OCI-LY1 (cell line): ENCODE measurements around the gene BCAR3.

Source experiments
- H2AFZ ChIP-seq: fragments of 200-600 bp; sonication (generic), shearing (Covaris generic); 2 replicates; pipeline ENCODE4 v1.6.0; 2014; ENCODE audit warnings: antibody characterized with exemption, mild to moderate bottlenecking, low read length
- H3F3A ChIP-seq: fragments of 200-600 bp; sonication (generic), shearing (Covaris generic); 2 replicates; pipeline ENCODE4 v1.6.0; 2014; ENCODE audit warnings: mild to moderate bottlenecking, antibody characterized with exemption, low read length, moderate library complexity; ENCODE audit not compliant: insufficient read depth
- H3K27ac ChIP-seq: fragments of 200-600 bp; sonication (generic); 2 replicates; pipeline ENCODE4 v1.5.1; 2014; ENCODE audit warnings: low read length, mixed run types, mild to moderate bottlenecking, low read depth; ENCODE audit not compliant: poor library complexity, severe bottlenecking
- H3K27me3 ChIP-seq: fragments of 200-600 bp; sonication (generic); 2 replicates; pipeline ENCODE4 v1.6.0; 2014; ENCODE audit warnings: antibody characterized with exemption, mild to moderate bottlenecking, low read length, moderate library complexity; ENCODE audit not compliant: insufficient read depth
- H3K36me3 ChIP-seq: fragments of 200-600 bp; sonication (generic); 2 replicates; pipeline ENCODE4 v1.6.1; 2014; ENCODE audit warnings: mild to moderate bottlenecking, antibody characterized with exemption, low read length, moderate library complexity, mixed read lengths; ENCODE audit not compliant: insufficient read depth
- H3K4me1 ChIP-seq: fragments of 200-600 bp; sonication (generic); 2 replicates; pipeline ENCODE4 v1.5.1; 2014; ENCODE audit warnings: mild to moderate bottlenecking, low read length, moderate library complexity; ENCODE audit not compliant: insufficient read depth, severe bottlenecking
- H3K4me2 ChIP-seq: fragments of 200-600 bp; sonication (generic), shearing (Covaris generic); 2 replicates; pipeline ENCODE4 v1.6.1; 2014; ENCODE audit warnings: low read length
- H3K4me3 ChIP-seq: fragments of 200-600 bp; sonication (generic); 2 replicates; pipeline ENCODE4 v1.5.1; 2014; ENCODE audit warnings: low read length, low read depth, mild to moderate bottlenecking, mixed read lengths; ENCODE audit not compliant: poor library complexity, severe bottlenecking
- H3K79me2 ChIP-seq: fragments of 200-600 bp; shearing (Covaris generic); 2 replicates; pipeline ENCODE4 v1.6.1; 2016; ENCODE audit warnings: mixed run types, low read length, mixed read lengths; ENCODE audit not compliant: insufficient read depth
- H3K9ac ChIP-seq: fragments of 200-600 bp; sonication (generic), shearing (Covaris generic); 2 replicates; pipeline ENCODE4 v1.6.1; 2014; ENCODE audit warnings: mild to moderate bottlenecking, low read length, mixed read lengths
- H3K9me2 ChIP-seq: fragments of 200-600 bp; sonication (generic), shearing (Covaris generic); 2 replicates; pipeline ENCODE4 v1.6.1; 2014; ENCODE audit warnings: low read depth, mild to moderate bottlenecking, low read length, mixed read lengths
- H3K9me3 ChIP-seq: fragments of 200-600 bp; shearing (Covaris generic); 2 replicates; pipeline ENCODE4 v1.6.1; 2014; ENCODE audit warnings: low read length, mixed read lengths
- H4K20me1 ChIP-seq: fragments of 200-600 bp; sonication (generic), shearing (Covaris generic); 2 replicates; pipeline ENCODE4 v1.6.0; 2016; ENCODE audit warnings: mild to moderate bottlenecking, low read length; ENCODE audit not compliant: insufficient read depth
- CTCF ChIP-seq: fragments of 200-600 bp; sonication (generic), shearing (Covaris generic); IDR thresholded peaks from 2 replicates; pipeline ENCODE4 v1.5.1; 2017; ENCODE audit warnings: mild to moderate bottlenecking, antibody characterized with exemption, low read length, moderate library complexity, mixed read lengths
- EZH2 ChIP-seq: fragments of 200-600 bp; sonication (generic), shearing (Covaris generic); IDR thresholded peaks from 2 replicates; pipeline ENCODE4 v1.8.0; 2017; ENCODE audit warnings: borderline replicate concordance, mixed run types, mild to moderate bottlenecking, antibody characterized with exemption, low read length, moderate library complexity, mixed read lengths

The BCAR3 gene

GRCh38 chr1:93690341-93690740 is 8.7 kb upstream of the BCAR3 start:
- H3K79me2 ChIP-seq, result no peaks in the 10 kb centered on the region
- H3K4me1 ChIP-seq, result no peaks in the 10 kb centered on the region
- TF ChIP-seq CTCF (no peak), EZH2 (no peak)
- H3K9ac ChIP-seq, result no peak overlapping the region
- no peak overlapping the region for H2AFZ ChIP-seq
- no peak overlapping the region for H3K27ac ChIP-seq
- H3K36me3 ChIP-seq, result no peaks in the 10 kb centered on the region
- no peak overlapping the region for H3K4me2 ChIP-seq
- H3F3A ChIP-seq, result no peaks in the 10 kb centered on the region
- no peaks in the 10 kb centered on the region; the same call in 1 of the 2 replicates for H3K27me3 ChIP-seq
- no peak overlapping the region for H3K4me3 ChIP-seq
- H3K9me2 ChIP-seq, result no peaks in the 10 kb centered on the region
- no peaks in the 10 kb centered on the region for H4K20me1 ChIP-seq
- H3K9me3 ChIP-seq, result no peaks in the 10 kb centered on the region

- H3K79me2 ChIP-seq, result no peaks in the 10 kb centered on the region
- no peak for TF ChIP-seq EZH2
- TF ChIP-seq CTCF, result no peak
- no peak overlapping the region for H3K27ac ChIP-seq
- H3K9me2 ChIP-seq, result no peaks in the 10 kb centered on the region
- H3K9me3 ChIP-seq, result no peaks in the 10 kb centered on the region
- no peaks in the 10 kb centered on the region for H4K20me1 ChIP-seq
- H3K4me3 ChIP-seq, result no peak overlapping the region
- no peak overlapping the region for H2AFZ ChIP-seq
- no peaks in the 10 kb centered on the region for H3K4me1 ChIP-seq
- no peaks in the 10 kb centered on the region for H3F3A ChIP-seq
- no peaks in the 10 kb centered on the region; the same call in 1 of the 2 replicates for H3K27me3 ChIP-seq
- no peak overlapping the region for H3K9ac ChIP-seq
- no peaks in the 10 kb centered on the region for H3K36me3 ChIP-seq
- no peak overlapping the region for H3K4me2 ChIP-seq
Observed at GRCh38 chr1:93689521-93690223, 8.0 kb upstream of the BCAR3 start.

GRCh38 chr1:93687542-93687941 is 5.9 kb upstream of the BCAR3 start:
- H3K4me3 ChIP-seq, result no peak overlapping the region
- H4K20me1 ChIP-seq, result no peaks in the 10 kb centered on the region
- H2AFZ ChIP-seq, result no peak overlapping the region
- H3K9ac ChIP-seq, result no peak overlapping the region
- H3K4me2 ChIP-seq, result no peak overlapping the region
- TF ChIP-seq EZH2, result no peak
- no peak for TF ChIP-seq CTCF
- H3K36me3 ChIP-seq, result no peaks in the 10 kb centered on the region
- H3F3A ChIP-seq, result no peaks in the 10 kb centered on the region
- H3K27ac ChIP-seq, result no peak overlapping the region
- no peaks in the 10 kb centered on the region for H3K4me1 ChIP-seq
- no peaks in the 10 kb centered on the region for H3K9me2 ChIP-seq
- H3K9me3 ChIP-seq, result no peaks in the 10 kb centered on the region
- H3K79me2 ChIP-seq, result no peaks in the 10 kb centered on the region
- no peaks in the 10 kb centered on the region; the same call in 1 of the 2 replicates for H3K27me3 ChIP-seq
